GM23338 (cell line): ENCODE measurements around the gene SLC8A1.

ENCODE experiments used
- CTCF ChIP-seq, 2 experiments: fragments of 200-600 bp in 1 of 2; sonication (generic) in 1 of 2; conservative IDR thresholded peaks; 2 replicates each; pipeline versions ENCODE4 v1.5.1 to v1.6.1; 2016 to 2017; ENCODE audit warnings: antibody characterized with exemption in 2 of 2, low read depth in 2 of 2, mild to moderate bottlenecking in 2 of 2, moderate library complexity in 1 of 2
- EZH2 ChIP-seq: fragments of 200-600 bp; sonication (generic); IDR thresholded peaks from one replicate; pipeline ENCODE4 v1.8.0; 2017; ENCODE audit warnings: antibody characterized with exemption, mild to moderate bottlenecking, low read depth; ENCODE audit not compliant: unreplicated experiment
- TF ChIP-seq, protein P1 (sequence below): IDR thresholded peaks from one replicate; pipeline ENCODE4 v1.6.1; 2018; ENCODE audit warnings: antibody characterized with exemption; ENCODE audit not compliant: unreplicated experiment

GRCh38 chr2:40341198-40341597, 110.7 kb downstream of the SLC8A1 start:
- TF ChIP-seq, protein P1, sequence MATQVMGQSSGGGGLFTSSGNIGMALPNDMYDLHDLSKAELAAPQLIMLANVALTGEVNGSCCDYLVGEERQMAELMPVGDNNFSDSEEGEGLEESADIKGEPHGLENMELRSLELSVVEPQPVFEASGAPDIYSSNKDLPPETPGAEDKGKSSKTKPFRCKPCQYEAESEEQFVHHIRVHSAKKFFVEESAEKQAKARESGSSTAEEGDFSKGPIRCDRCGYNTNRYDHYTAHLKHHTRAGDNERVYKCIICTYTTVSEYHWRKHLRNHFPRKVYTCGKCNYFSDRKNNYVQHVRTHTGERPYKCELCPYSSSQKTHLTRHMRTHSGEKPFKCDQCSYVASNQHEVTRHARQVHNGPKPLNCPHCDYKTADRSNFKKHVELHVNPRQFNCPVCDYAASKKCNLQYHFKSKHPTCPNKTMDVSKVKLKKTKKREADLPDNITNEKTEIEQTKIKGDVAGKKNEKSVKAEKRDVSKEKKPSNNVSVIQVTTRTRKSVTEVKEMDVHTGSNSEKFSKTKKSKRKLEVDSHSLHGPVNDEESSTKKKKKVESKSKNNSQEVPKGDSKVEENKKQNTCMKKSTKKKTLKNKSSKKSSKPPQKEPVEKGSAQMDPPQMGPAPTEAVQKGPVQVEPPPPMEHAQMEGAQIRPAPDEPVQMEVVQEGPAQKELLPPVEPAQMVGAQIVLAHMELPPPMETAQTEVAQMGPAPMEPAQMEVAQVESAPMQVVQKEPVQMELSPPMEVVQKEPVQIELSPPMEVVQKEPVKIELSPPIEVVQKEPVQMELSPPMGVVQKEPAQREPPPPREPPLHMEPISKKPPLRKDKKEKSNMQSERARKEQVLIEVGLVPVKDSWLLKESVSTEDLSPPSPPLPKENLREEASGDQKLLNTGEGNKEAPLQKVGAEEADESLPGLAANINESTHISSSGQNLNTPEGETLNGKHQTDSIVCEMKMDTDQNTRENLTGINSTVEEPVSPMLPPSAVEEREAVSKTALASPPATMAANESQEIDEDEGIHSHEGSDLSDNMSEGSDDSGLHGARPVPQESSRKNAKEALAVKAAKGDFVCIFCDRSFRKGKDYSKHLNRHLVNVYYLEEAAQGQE: no peak
- TF ChIP-seq CTCF (conservative IDR thresholded peaks at IDR 0.05; ENCODE audit: low read depth in 2 of 2) (no peak), EZH2 (no peak)
